Thyroid gland (tissue), 4 donors: ENCODE measurements around the gene RNU5D-1.

ENCODE experiments used
- CTCF ChIP-seq, 6 experiments: fragments of 200-600 bp in 3 of 6; fragments of 450-650 bp in 3 of 6; sonication (generic) in 3 of 6; IDR thresholded peaks; one replicate each; pipeline ENCODE4 v1.5.1; 2016 to 2019; ENCODE audit warnings: antibody characterized with exemption in 6 of 6, mild to moderate bottlenecking in 2 of 6, inconsistent platforms in 1 of 6, moderate library complexity in 1 of 6
- POLR2A ChIP-seq, 2 donors: fragments of 450-650 bp; IDR thresholded peaks; one replicate each; pipeline ENCODE4 v1.6.1; 2017; ENCODE audit warnings: antibody characterized with exemption in 2 of 2, mild to moderate bottlenecking in 2 of 2, moderate library complexity in 1 of 2

- TF ChIP-seq CTCF (IDR thresholded peaks at IDR 0.05) (no peak), POLR2A (IDR thresholded peaks at IDR 0.05) (no peak)
Observed at GRCh38 chr1:44682883-44683265, 48.1 kb downstream of the RNU5D-1 start.
